Testis (tissue), 2 donors: ENCODE data around the gene MRPL4.

ENCODE experiments used
- CTCF ChIP-seq, 3 experiments: fragments of 450-650 bp in 2 of 3; fragments of 200-600 bp in 1 of 3; sonication (generic) in 1 of 3; IDR thresholded peaks; one replicate each; pipeline ENCODE4 v1.5.1; 2016 to 2019; ENCODE audit warnings: antibody characterized with exemption in 3 of 3, mild to moderate bottlenecking in 2 of 3, moderate library complexity in 1 of 3
- POLR2A ChIP-seq: fragments of 450-650 bp; IDR thresholded peaks from one replicate; pipeline ENCODE4 v1.6.1; 2017; ENCODE audit warnings: antibody characterized with exemption, mild to moderate bottlenecking, moderate library complexity

GRCh38 chr19:10226376-10227025 lies 25.5 kb upstream of the MRPL4 start:
- no peak for TF ChIP-seq CTCF (IDR thresholded peaks at IDR 0.05)
- no peak for TF ChIP-seq POLR2A
